ENCODE results near the gene SLC35F3.

DNA sequence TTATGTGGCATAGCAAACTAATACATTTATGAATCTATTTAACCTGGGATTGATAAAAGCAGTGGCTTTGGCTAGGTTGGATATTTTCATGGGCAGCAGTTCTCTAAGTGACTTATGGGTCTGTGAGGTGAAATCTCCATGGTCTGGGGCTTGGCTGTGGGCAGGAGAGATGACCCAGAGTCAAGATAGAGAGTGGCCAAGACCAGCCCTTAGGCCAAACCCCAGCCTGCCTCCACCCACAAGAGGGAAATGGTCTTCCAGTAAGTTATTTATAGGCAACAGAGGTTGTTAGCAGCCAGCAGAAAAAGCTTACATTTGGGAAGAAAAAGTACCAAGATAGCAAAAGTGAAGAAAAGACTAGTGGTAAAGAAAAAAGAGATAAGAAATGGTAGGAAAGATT lies 61.4 kb downstream of the SLC35F3 start:
- TF ChIP-seq, protein P1, sequence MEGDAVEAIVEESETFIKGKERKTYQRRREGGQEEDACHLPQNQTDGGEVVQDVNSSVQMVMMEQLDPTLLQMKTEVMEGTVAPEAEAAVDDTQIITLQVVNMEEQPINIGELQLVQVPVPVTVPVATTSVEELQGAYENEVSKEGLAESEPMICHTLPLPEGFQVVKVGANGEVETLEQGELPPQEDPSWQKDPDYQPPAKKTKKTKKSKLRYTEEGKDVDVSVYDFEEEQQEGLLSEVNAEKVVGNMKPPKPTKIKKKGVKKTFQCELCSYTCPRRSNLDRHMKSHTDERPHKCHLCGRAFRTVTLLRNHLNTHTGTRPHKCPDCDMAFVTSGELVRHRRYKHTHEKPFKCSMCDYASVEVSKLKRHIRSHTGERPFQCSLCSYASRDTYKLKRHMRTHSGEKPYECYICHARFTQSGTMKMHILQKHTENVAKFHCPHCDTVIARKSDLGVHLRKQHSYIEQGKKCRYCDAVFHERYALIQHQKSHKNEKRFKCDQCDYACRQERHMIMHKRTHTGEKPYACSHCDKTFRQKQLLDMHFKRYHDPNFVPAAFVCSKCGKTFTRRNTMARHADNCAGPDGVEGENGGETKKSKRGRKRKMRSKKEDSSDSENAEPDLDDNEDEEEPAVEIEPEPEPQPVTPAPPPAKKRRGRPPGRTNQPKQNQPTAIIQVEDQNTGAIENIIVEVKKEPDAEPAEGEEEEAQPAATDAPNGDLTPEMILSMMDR (IDR thresholded peaks at IDR 0.05; ENCODE audit: insufficient read depth, low read depth, low read length): no peak
- TF ChIP-seq EZH2 (IDR thresholded peaks at IDR 0.05; ENCODE audit: insufficient read depth, low read length): no peak

Measured in astrocyte (in vitro differentiated cells and primary cell).